WTC11 (cell line): Measurements from ENCODE around the gene ATG7.

Source experiments
- CBFB ChIP-seq: sonication (generic); formaldehyde crosslinking; IDR thresholded peaks from 2 replicates; pipeline ENCODE4 v1.8.1; 2022; ENCODE audit warnings: mild to moderate bottlenecking, low read depth, missing genetic modification reagents
- CTCF ChIP-seq: fragments of 200-600 bp; IDR thresholded peaks from 2 replicates; pipeline ENCODE4 v1.8.0; 2022; ENCODE audit warnings: antibody characterized with exemption
- IRF2 ChIP-seq: sonication (generic); formaldehyde crosslinking; IDR thresholded peaks from 2 replicates; pipeline ENCODE4 v1.8.0; 2022; ENCODE audit warnings: low read depth, missing genetic modification reagents, borderline replicate concordance
- NFATC4 ChIP-seq: fragments of 250-450 bp; sonication (Bioruptor Pico); IDR thresholded peaks from 2 replicates; pipeline ENCODE4 v1.9.0; 2021; ENCODE audit warnings: mild to moderate bottlenecking
- NR1H2 ChIP-seq: sonication (generic); formaldehyde crosslinking; IDR thresholded peaks from 2 replicates; pipeline ENCODE4 v1.9.0; 2021; ENCODE audit warnings: mild to moderate bottlenecking, moderate library complexity, missing genetic modification reagents
- SP1 ChIP-seq: sonication (generic); formaldehyde crosslinking; conservative IDR thresholded peaks from 2 replicates; pipeline ENCODE4 v1.8.1; 2022; ENCODE audit warnings: missing genetic modification reagents
- TF ChIP-seq, protein P1 (sequence below): sonication (generic); formaldehyde crosslinking; IDR thresholded peaks from 2 replicates; pipeline ENCODE4 v1.8.1; 2022; ENCODE audit warnings: low read depth, mild to moderate bottlenecking, moderate library complexity, missing genetic modification reagents, borderline replicate concordance

DNA sequence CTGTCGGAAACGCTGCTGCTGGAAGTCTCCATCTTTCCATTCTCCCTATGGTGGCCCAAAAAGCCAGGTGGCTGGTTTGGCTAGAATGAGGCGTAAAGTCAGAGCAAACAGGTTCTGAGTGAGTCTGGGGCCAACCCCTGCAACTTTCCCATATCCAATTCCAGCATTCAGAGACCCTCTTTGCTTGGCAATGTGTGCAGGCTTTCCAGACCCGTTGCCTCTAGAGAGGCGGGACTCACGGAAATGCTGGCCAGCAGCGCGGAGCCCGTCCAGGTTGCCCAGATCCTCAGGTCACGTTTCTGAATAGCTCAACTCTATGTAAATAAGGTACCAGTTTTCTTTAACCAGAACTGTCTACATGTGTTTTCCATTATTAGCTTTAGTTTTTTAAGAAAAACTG, 303.5 kb downstream of the ATG7 start:
- TF ChIP-seq CTCF, result no peak
- TF ChIP-seq IRF2, result no peak
- no peak for TF ChIP-seq CBFB (CRISPR knock-in tag)
- no peak for TF ChIP-seq SP1 (CRISPR knock-in tag)
- TF ChIP-seq, protein P1, sequence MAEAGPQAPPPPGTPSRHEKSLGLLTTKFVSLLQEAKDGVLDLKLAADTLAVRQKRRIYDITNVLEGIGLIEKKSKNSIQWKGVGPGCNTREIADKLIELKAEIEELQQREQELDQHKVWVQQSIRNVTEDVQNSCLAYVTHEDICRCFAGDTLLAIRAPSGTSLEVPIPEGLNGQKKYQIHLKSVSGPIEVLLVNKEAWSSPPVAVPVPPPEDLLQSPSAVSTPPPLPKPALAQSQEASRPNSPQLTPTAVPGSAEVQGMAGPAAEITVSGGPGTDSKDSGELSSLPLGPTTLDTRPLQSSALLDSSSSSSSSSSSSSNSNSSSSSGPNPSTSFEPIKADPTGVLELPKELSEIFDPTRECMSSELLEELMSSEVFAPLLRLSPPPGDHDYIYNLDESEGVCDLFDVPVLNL (CRISPR knock-in tag), result no peak
- no peak for TF ChIP-seq NFATC4 (CRISPR knock-in tag)
- TF ChIP-seq NR1H2, result no peak
